ENCODE data around the gene PTPRK.

PTPRK gene

DNA sequence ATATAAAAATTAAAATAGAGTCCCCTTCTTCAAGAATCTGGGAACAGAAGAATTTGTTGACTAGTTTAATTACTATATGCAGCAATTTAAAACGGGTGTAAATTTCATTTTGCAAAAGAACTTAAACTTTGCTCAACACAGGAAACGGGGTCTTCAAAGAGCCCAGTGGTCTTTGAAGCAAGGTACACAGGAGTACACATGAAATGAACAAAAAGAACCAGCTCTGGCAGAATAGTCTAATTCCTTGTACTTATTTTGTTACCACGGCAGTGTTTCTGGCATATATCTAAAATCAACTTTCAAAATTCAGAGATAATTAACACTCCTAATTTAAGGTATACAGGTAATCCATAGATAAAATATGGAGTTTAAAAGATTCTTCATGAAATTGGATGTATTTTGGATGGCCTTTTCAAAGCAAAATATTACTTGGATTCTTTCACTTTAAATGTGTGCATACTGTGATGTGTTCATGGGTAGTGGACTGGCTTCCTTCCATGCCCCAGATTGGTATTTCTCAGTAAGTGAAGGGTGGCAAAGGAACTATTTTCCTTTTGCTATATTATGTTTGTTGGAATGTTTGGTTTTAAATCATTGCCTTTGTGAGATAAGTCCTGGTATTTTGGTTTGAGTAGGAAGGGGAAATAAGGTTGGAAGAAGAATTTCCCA is 522.8 kb downstream of the PTPRK start:
- DNase-seq, result no peak

DNA sequence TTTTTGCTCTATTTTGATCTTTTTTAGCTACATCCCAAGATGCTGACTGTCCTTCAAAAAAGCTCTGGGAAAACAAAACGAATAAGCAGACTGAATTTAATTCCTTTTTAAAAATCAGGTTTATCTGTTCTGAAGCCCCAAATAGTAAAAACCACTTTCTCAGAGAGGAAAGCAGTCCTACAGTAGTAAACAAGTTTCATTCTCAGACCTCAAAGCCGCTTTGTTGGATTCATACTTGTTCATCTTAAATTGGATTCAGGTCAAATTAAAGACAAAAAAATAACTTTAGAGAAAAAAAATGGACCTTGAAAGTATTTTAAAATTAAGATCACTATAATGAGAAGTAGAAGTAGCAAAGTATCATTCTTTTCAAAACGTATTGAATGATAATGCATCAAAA is 523.5 kb downstream of the PTPRK start:
- no peak for DNase-seq

DNA sequence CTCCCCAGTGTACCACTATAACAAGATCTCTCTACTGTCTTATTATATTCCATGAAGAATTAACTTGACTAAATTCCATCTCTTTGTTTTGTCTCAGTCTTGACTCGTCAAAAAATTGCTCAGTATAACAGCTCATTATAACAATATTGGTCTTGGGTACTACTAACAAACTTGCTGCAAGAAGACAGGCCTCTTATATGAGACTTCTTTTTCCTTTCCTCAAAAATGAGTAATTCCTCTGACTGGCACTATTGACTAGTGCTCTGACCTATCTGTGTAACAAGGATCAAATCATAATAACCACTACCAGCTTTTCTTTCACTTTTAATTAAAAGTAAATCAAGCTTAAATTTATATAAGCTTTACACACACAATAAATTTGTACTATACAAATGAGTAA is 528.3 kb downstream of the PTPRK start:
- no peak for DNase-seq

DNA sequence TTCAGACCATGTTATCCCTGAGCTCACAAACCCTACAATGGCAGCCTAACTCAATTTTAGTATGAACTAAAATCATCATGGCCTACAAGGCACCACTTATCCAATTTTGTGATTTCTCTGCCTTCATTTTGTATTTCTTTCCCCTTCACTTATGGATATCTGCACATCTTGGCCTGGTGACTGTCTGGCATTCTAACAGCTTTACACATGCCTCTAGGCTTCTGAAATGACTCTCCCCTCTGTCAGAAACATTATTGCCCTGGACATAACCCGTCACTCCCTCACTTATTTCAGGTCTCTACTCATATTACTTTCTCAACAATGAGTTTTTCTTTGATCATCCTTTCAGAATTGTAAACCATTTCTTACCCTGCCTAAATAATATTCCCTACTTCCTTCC is 530.3 kb downstream of the PTPRK start:
- DNase-seq, result no peak

DNA sequence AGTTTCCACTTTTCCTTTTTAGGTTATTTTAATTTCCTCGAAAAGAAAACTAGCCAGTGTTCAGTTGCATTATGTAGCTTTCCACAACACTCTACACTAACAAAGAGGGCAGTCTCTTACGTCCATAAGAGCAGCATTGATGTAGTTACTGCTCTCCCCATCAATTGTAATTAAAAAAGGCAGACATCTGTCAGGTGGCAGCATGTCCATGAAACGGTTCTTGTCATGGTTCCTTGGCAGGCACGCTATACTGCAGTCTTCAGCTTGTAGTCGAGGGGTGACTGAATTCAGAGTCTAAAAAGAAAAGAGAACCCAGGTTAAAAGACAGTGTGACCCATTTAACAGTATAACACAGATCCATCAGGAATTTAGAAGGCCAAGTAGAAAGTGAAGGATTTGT is 539.4 kb downstream of the PTPRK start:
- DNase-seq, result no peak

DNA sequence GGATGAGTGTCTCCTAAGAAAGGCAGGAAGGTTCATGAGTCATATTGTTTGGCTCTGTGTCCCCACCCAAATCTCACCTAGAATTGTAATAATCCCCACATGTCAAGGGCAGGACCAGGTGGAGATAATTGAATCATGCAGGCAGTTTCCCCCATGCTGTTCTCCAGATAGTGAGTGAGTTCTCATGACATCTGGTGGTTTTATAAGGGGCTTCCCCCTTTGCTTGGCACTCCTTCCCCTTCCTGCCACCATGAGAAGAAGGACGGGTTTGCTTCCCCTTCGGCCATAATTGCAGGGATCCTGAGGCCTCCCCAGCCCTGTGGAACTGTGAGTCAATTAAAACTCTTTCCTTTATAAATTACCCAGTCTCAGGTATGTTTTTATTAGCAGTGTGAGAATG is 542.2 kb downstream of the PTPRK start:
- peak; percentile 12 for DNase-seq

DNA sequence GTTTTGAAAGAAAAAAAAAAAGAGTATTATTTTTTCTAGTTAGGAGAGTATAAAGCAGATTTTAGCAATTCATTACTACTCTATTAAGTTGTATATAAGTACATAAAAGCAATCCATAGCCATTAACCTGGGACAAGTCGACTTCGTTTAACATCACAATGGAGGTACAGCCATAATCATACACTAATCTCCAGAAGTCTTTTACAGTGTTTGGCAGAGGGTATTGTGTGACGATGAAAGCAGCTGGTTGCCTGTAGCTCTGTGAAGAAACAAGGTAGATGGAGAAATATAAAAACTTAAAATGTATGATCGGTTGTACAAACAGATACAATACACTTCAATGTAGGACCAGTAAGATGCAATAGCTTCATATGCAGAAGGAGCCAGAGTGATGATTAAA is 543.6 kb downstream of the PTPRK start:
- DNase-seq, result no peak

DNA sequence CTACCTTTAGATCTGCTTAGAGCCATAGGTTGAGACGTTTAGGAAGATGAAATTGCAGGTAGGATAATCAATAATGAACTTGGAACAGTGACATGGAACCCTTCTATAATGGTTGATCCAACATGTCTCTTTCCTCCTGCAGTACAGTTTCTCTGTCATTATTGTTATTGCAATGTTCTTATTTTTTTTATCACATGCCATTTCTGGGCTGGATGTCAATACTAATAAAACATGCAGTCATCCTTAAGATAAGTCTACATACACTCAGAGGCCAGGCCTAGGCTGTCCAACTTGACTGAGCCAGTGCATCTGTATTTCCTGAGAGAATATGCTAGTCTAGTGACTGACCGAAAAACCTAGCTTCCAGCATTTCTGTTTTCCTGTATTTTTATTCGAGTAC is 544.3 kb downstream of the PTPRK start:
- no peak for DNase-seq

DNA sequence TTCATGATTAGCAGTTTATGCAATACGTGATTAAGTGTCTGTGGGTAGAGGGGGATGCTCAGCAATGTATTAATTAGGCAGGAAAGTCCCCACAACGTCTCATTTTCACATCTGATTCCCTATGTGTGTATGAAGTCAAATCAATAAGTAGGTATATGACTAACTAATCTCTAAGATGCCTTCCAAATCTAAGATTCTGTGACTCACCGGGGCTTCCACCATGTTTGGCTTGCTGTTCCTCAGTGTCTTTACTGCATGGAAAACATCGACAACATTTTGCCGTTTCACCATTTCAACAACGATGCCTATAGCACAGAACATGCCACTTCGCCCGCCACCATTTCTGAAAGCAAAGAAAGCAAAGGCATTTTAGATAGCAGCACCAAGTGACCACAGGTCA is 547.6 kb downstream of the PTPRK start:
- DNase-seq, result no peak

DNA sequence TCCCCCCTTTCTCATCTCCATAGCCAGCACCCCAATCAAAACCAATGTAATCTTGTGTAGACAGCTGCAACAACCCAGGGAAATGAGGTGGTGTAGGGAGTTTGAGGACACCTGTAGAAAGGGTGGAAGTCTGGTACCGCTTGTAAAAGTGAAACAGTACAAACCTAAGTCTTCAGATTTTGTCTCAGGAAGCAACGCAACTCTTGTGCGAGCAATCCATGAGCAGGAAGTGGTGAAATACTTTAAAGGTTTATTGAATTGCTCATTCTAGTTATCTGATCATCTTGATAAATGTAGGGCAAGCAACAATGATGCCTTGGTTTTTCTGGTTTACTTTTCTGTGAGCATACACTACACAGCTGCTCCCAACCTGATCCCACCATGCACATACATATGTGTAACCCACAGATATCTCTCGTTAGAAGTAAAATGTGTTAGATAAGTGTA is 548.4 kb downstream of the PTPRK start:
- DNase-seq, result peak; percentile 16

DNA sequence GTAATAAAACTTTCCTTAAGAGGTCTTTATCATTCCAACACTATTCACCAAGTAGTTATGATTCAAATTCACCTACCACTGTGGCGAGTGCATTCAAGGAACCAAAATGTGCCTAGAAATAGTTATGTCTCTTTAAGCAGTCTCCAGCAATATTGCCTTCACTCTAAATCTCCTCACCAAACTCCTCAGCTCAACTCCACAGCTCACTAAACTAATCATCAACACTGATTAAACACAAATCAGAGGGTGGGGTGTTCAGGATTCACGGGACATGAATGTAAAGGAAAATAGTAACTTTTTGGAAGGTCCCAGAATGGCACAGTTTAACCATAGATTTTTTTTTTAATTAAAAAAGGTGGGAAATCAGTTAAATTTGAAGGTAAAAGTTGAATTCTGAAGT is 549.0 kb downstream of the PTPRK start:
- no peak for DNase-seq

DNA sequence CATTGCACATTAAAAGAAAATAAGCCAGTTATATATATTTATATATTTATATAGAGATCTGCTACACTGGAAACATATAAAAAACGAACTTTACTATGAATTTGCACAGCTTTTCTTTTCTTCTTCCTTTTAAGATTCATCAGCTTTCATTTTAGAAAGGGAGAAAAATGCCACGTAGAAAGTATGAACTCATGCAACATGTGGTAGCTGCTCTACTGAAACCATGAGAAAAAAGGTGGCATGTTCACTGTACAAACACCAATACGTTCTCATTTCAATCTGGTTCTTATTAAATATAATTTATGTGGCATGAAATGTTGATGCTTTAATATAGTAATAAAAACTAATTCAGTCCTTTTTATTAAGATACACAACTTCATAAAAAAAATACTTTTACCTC is 550.7 kb downstream of the PTPRK start:
- DNase-seq, result no peak

DNA sequence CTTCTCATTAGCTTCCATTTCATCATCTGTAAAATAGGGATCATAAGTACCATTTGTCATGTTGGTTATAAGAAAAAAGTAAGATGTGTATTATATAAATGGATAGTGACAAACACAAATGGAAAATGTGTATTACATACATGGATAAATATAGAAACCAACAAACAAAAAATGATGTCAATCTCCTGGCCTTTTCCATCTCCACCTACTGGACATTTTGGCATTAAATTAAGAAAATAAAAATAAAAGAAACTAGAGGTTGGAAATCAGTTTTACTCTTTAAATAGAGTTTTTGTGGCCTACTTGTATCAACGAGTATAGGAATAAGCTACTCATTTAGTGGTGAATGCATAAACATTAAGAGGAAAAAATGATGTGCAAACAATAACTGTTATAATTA is 552.0 kb downstream of the PTPRK start:
- no peak for DNase-seq

DNA sequence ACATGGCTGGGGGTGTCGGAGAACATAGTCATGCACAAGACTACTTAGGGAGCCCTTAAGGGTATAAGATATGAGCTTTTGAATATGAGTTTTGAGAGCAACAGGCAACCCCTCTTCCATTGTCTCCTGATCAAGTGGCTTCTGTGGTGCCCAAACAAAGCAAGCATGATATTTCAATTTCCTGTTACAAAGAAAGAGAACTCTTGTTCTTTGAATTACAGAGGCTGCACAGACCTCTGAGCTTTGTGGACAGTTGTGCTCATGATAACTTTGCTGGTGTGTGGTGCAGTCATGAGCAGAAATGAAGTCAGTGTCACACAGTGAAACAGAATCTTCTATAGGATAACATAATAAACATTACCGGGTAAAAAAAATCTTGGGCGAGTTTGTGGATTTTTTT is 552.7 kb downstream of the PTPRK start:
- no peak for DNase-seq

DNA sequence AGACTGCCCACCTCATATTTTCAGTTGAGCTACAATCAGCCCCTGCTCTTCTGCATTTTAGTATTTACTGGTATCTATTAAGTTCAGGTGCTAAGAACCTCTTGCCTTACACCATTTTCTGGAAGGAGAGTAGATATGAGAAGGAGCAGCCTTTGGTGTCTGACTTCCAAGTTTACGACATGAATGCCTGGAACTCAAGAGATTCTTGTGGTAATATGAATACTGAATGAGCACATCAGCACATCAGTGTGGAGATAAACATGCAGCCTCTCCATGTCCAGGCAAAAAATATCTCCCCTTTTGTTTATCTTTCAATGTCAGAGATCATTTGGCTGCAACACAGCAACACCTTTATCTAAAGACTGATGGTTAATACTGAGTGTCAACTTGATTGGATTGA is 553.8 kb downstream of the PTPRK start:
- no peak for DNase-seq

DNA sequence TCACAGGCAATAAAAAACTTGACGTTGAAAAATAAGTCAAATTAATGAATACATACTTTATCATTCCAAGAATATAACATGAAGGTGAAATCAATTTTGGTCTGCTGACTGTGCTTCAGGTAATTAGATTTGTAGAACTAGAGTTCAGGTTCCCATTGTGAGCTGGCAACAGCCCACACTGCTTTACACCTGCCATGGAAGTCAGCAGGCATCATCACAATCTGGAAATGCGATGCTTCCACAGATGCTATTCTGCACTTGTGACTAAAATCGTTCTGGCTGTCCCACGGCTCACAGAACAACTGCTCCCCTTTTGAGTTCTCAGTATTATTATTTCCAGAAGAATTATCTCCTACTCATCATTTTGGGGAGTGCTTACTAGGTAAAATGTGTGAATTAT is 556.9 kb downstream of the PTPRK start:
- no peak for DNase-seq

DNA sequence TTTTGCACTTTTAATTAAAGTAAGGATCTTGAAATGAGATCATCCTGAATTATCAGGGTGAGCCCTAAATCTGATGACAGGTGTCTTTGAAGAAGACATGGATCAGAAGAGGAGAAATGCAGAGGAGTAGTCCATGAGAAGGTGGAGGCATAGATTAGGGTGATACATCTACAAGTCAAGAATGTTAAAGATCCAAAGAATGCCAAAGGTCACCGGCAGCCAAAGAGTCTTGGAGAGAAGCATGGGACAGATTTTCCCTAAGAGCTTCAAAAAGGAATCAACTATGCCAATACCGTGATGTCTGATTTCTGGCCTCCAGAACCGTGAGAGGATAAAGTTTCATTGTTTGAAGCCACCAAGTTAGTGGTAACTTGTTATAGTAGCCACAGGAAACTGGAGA is 560.5 kb downstream of the PTPRK start:
- DNase-seq, result no peak

DNA sequence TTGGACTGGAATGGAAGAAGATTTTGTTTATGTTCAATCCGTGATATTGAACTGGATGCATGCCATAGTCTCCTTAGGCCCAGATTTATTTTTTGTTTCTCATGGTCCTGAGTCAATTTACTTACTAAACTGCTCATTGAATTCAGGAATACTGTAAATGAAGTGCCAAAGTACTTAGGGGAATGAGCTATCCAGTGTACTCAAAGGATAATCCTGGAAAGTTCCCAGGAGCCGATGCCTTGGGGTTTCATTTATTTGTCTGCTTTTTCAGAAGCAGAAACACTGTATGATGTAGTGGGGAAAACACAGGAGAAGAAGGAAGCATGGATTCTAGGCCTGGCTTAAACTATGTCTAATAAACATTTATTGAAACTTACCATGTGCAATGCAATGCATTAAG is 563.4 kb downstream of the PTPRK start:
- DNase-seq, result no peak

DNA sequence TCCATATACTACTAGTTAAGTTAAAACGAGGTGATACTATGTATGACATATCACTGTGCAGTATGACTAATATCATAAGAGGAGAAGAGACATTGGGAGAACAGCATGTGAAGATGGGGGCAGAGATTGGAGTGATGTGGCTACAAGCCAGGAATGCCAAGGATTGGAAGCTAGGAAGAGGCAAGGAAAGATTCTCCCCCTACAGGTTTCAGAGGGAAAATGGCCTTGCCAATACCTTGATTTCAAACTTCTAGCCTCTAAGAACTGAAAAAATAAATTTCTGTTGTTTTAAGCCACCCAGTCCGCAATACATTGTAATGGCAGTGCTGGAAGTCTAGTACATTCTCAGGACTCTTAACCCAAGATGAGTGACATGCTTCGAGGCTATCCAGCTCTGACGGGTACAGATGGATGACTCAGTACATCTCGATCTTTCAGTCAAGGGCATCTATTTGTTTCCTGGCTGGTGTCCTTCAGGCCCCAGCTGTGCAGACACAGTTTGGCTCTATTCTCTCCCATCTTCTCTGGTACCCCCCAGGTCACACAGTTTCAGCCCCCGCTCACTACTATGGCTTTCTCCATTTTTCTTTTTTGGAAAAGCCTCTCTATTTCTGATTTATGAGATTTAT is 564.0 kb downstream of the PTPRK start:
- no peak for DNase-seq

DNA sequence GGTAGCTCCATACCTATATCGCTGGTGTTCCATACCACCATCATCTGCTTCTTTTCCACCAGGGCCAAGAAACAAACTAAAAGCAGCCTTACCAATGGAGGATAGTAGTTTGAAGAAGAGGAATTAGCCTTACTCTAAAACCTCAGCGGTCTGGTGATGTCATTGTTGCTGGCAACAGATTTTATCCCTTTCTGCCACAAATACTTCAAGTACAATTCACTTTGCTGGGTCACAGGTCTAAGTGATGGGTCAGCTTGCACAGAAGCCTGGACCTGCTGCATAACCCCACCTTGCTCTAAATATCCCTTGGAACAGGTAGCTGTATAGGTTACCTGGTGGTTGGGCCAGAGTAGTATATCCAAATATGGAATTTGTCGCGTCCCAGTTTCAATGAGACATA is 566.3 kb downstream of the PTPRK start:
- DNase-seq, result no peak

DNA sequence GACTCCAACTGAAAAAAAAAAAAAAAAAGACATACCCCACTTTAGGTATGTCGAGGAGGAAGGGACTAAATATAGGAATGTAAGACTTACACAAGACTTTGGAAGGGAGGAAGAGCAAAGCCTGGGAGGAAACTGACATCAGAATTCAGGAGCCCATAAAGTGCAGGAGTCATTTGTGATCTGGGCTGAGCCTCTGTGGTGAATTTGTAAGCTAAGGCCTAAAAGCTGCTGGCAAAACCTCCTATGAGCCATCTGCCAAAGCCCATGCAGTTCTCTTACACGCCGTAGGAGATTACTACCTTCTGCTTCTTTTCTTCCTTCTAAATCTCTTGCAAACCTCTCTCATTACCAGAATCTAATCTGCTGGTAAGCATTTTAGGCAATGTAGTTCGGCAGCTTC is 567.6 kb downstream of the PTPRK start:
- DNase-seq, result no peak

DNA sequence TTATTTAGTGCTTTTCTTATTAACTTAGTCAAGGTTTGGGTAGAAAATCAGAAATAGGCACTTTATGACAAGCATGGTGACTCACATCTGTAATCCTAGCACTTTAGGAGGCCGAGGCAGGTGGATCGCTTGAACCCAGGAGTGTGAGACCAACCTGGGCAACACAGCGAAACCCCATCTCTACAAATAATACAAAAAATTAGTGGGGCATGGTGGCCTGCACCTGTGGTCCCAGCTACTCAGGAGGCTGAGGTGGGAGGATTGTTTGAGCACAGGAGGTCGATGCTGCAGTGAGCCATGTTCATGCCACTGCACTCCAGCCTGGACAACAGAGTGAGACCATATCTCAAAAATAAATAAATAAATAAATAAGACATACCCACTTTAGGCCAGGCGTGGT is 568.2 kb downstream of the PTPRK start:
- no peak for DNase-seq

DNA sequence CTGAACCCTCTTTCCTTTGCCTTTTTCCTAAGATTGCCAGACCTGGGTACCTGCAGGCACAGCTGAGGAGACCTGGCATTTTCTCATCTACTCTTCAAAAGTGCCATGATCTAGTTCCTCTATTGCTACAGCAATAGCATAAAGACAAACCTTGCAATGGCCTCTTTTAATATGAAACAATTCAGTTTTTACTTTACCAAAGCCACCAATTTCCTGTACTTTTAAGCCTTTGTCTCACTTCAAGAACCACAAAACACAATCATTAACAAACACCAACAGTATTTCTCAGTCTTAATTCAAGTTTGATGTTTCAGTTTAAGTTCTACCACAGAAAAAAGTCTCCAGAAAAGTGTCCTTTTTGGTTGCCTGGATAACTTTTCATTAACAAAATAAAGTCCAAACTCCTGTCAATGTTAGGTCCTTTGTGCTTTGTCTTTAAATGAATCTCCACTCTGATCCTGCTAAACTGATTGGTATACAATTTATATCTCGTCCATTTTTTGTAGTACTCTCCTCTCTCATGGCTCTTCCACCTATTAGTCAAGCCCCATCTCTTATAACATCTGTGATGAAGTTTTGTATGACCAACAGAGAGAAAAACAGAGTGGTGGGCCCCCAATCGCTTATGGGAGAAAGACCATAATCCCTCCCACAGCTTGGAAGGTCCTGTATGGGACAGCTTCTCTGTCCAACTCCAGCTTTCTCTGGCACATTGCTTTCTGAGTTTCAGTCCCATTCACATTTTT is 569.1 kb downstream of the PTPRK start:
- no peak for DNase-seq

DNA sequence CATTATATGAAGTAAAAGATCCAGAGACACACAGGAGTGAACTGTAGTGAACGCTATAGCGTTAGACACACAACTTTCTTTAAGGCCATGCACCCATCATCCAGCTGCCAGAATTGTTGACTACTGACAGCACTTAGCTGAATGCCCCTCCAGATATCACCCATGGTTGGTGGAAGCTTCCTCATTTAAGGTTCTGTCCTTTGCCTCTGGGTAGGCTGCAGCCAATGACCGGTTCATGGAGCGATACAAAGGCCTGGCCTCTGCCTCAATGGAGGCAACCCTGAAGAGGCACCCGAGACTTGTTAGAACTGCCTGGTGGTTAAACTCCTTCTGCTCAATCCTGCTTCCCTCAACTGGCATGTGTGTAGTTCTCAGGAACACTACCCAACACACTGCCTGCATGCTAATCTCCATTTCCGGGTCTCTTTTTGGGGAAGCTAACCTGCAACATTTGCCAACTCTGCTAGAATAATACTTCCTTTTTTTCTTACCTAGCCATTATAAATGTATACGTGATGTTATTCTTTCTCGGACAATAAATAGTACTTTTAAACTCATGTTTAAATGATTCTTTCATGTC is 569.7 kb downstream of the PTPRK start:
- no peak for DNase-seq
